GM23248 (cell line): Measurements from ENCODE around the gene PCBD1. TPM values are rescaled to one million over a fixed set of nuclear protein-coding genes. Genes with fewer than 3 reads are reported as not detected.

Source experiments
- DNase-seq: peaks from one replicate; pipeline ENCODE4 v3.0.0-alpha.2; 2015
- H2AFZ ChIP-seq: fragments of 200-600 bp; sonication (generic); 2 replicates; pipeline ENCODE4 v1.6.1; 2016; ENCODE audit warnings: antibody characterized with exemption
- H3F3A ChIP-seq: fragments of 200-600 bp; sonication (generic); 2 replicates; pipeline ENCODE4 v1.6.1; 2016; ENCODE audit warnings: mild to moderate bottlenecking, antibody characterized with exemption, mixed run types; ENCODE audit not compliant: insufficient read depth
- H3K27ac ChIP-seq: fragments of 200-600 bp; sonication (generic); 2 replicates; pipeline ENCODE4 v1.5.1; 2016; ENCODE audit warnings: mild to moderate bottlenecking
- H3K27me3 ChIP-seq: fragments of 200-600 bp; sonication (generic); replicated peaks from 2 replicates; pipeline ENCODE4 v1.6.1; 2016; ENCODE audit warnings: mild to moderate bottlenecking; ENCODE audit not compliant: insufficient read depth
- H3K36me3 ChIP-seq: fragments of 200-600 bp; sonication (generic); 2 replicates; pipeline ENCODE4 v1.6.1; 2016; ENCODE audit warnings: low read depth, mild to moderate bottlenecking
- H3K4me1 ChIP-seq: fragments of 200-600 bp; sonication (generic); 2 replicates; pipeline ENCODE4 v1.6.1; 2016; ENCODE audit warnings: mild to moderate bottlenecking; ENCODE audit not compliant: insufficient read depth
- H3K4me2 ChIP-seq: fragments of 200-600 bp; sonication (generic); one replicate; pipeline ENCODE4 v1.6.1; 2016; ENCODE audit warnings: mild to moderate bottlenecking; ENCODE audit not compliant: unreplicated experiment
- H3K4me3 ChIP-seq: fragments of 200-600 bp; sonication (generic); 2 replicates; pipeline ENCODE4 v1.5.1; 2016; ENCODE audit warnings: mild to moderate bottlenecking
- H3K79me2 ChIP-seq: fragments of 200-600 bp; sonication (generic); 2 replicates; pipeline ENCODE4 v1.6.1; 2016; ENCODE audit warnings: mild to moderate bottlenecking; ENCODE audit not compliant: insufficient read depth
- H3K9ac ChIP-seq: fragments of 200-600 bp; sonication (generic); 2 replicates; pipeline ENCODE4 v1.6.1; 2016; ENCODE audit warnings: mild to moderate bottlenecking
- H3K9me2 ChIP-seq: fragments of 200-600 bp; sonication (generic); 2 replicates; pipeline ENCODE4 v1.6.1; 2016; ENCODE audit warnings: mixed run types, mild to moderate bottlenecking, moderate library complexity; ENCODE audit not compliant: insufficient read depth
- H3K9me3 ChIP-seq: fragments of 200-600 bp; sonication (generic); one replicate; pipeline ENCODE4 v1.6.1; 2017; ENCODE audit warnings: low read depth
- H4K20me1 ChIP-seq: fragments of 200-600 bp; sonication (generic); 2 replicates; pipeline ENCODE4 v1.6.0; 2016; ENCODE audit not compliant: insufficient read depth
- EZH2 ChIP-seq: fragments of 200-600 bp; sonication (generic); IDR thresholded peaks from 2 replicates; pipeline ENCODE4 v1.6.1; 2018; ENCODE audit warnings: antibody characterized with exemption, mild to moderate bottlenecking; ENCODE audit not compliant: insufficient read depth, poor library complexity, severe bottlenecking
- EZH2phosphoT487 ChIP-seq: fragments of 200-600 bp; sonication (generic); IDR thresholded peaks from 2 replicates; pipeline ENCODE4 v1.6.1; 2018; ENCODE audit warnings: antibody characterized with exemption, moderate library complexity, mild to moderate bottlenecking, low read depth; ENCODE audit not compliant: insufficient read depth
- WGBS, 2 experiments: methylation state at CpG; one replicate each; pipeline ENCODE4 v1.1.6; 2015 to 2017; ENCODE audit warnings: low lambda C conversion rate in 2 of 2, low coverage in 1 of 2; ENCODE audit errors: missing lambda C conversion rate in 2 of 2; 5-methylcytosine and 5-hydroxymethylcytosine counted together
- in situ Hi-C: fragments of 300-500 bp; cut with MboI; formaldehyde crosslinking; loops from 2 replicates; pipeline ENCODE4 v1.15.0; 2020
- polyA plus RNA-seq: library from polyadenylated mRNA; unstranded; fragments of >200 nt; fragmentation: Nextera tagmentation; extraction: Ambion mirVana; gene quantifications from 2 replicates; pipeline ENCODE4 v1.2.1, GENCODE V29; 2016
- total RNA-seq: library from RNA; depleted of rRNA; stranded (reverse); fragments of >200 nt; shearing (Covaris generic); gene quantifications from 2 replicates; pipeline ENCODE4 v1.2.3, GENCODE V29; 2014

PCBD1 gene
- total and polyA plus RNA-seq, 2 experiments from 2014 or later, result 26.2 to 36.8 TPM

- DNase-seq, result peak; percentile 82
- TF ChIP-seq EZH2, result no peak
- no peak for TF ChIP-seq EZH2phosphoT487
- no peaks in the 10 kb centered on the region for H3K9me2 ChIP-seq
- peaks cover 15% of the 10 kb centered on the region for H3K36me3 ChIP-seq
- no peak overlapping the region for H3K27ac ChIP-seq
- H4K20me1 ChIP-seq, result no peaks in the 10 kb centered on the region
- no peaks in the 10 kb centered on the region for H3K79me2 ChIP-seq
- no peaks in the 10 kb centered on the region for H3K9me3 ChIP-seq
- H2AFZ ChIP-seq, result no peak overlapping the region
- H3K9ac ChIP-seq, result no peak overlapping the region
- no peak overlapping the region for H3K4me3 ChIP-seq
- 1 to 3% methylated on average over 4 of the region's 4 CpGs for WGBS, 2 experiments
- in situ Hi-C loops, result loop anchor here (5.0 to 10.0 kb wide), 2 partner anchors 68 to 335 kb away; no protein-coding TSS in a partner anchor
- H3K27me3 ChIP-seq, result no peaks in the 10 kb centered on the region
- peaks cover 15% of the 10 kb centered on the region; the same call in 1 of the 2 replicates for H3F3A ChIP-seq
- no peak overlapping the region for H3K4me2 ChIP-seq
- H3K4me1 ChIP-seq, result no peaks in the 10 kb centered on the region
Measured at GRCh38 chr10:70880077-70880534, 8.3 kb downstream of the PCBD1 start.

GRCh38 chr10:70879207-70879606 is 9.2 kb downstream of the PCBD1 start:
- Histone ChIP-seq H3K9me2 (no peaks in the 10 kb centered on the region), H3F3A (peaks cover 15% of the 10 kb centered on the region; the same call in 1 of the 2 replicates), H2AFZ (no peak overlapping the region), H3K4me1 (no peaks in the 10 kb centered on the region), H3K27me3 (no peaks in the 10 kb centered on the region), H3K9ac (no peak overlapping the region), H3K27ac (no peak overlapping the region; the same call in 1 of the 2 replicates), H4K20me1 (no peaks in the 10 kb centered on the region), H3K4me3 (no peak overlapping the region), H3K9me3 (no peaks in the 10 kb centered on the region), H3K36me3 (peaks cover 17% of the 10 kb centered on the region), H3K79me2 (no peaks in the 10 kb centered on the region), H3K4me2 (no peak overlapping the region)
- 9 to 17% methylated on average over 1 of the region's 1 CpG for WGBS, 2 experiments
- TF ChIP-seq EZH2phosphoT487 (no peak), EZH2 (no peak)
- peak; percentile 39 for DNase-seq
- in situ Hi-C loops, result no loop called here

GRCh38 chr10:70874061-70874460 is 14.3 kb downstream of the PCBD1 start:
- H3K36me3 ChIP-seq, result peaks cover 33% of the 10 kb centered on the region
- in situ Hi-C loops, result no loop called here

GRCh38 chr10:70872291-70872690 is 16.1 kb downstream of the PCBD1 start:
- Histone ChIP-seq H3F3A (no peaks in the 10 kb centered on the region), H3K9me2 (no peaks in the 10 kb centered on the region), H2AFZ (no peak overlapping the region), H3K79me2 (no peaks in the 10 kb centered on the region), H3K9ac (no peak overlapping the region), H3K36me3 (peaks cover 30% of the 10 kb centered on the region), H3K4me2 (no peak overlapping the region), H3K27ac (no peak overlapping the region), H3K27me3 (no peaks in the 10 kb centered on the region), H3K4me3 (no peak overlapping the region), H3K4me1 (no peaks in the 10 kb centered on the region), H4K20me1 (no peaks in the 10 kb centered on the region), H3K9me3 (no peaks in the 10 kb centered on the region)
- no peak for TF ChIP-seq EZH2
- TF ChIP-seq EZH2phosphoT487, result no peak
- no peak for DNase-seq
- in situ Hi-C loops, result no loop called here
- WGBS, 2 experiments, result 82 to 84% methylated on average over 7 of the region's 7 CpGs

More at GRCh38 chr10:70874061-70874460, 14.3 kb downstream of the PCBD1 start:
- no peaks in the 10 kb centered on the region for H3K9me2 ChIP-seq
- H3K9me3 ChIP-seq, result no peaks in the 10 kb centered on the region
- peaks cover 6% of the 10 kb centered on the region; the same call in 1 of the 2 replicates for H3F3A ChIP-seq
- no peak overlapping the region for H2AFZ ChIP-seq
- H3K79me2 ChIP-seq, result no peaks in the 10 kb centered on the region
- 88 to 92% methylated on average over 7 of the region's 7 CpGs for WGBS, 2 experiments
- no peak overlapping the region for H3K4me3 ChIP-seq
- H4K20me1 ChIP-seq, result no peaks in the 10 kb centered on the region
- H3K27me3 ChIP-seq, result no peaks in the 10 kb centered on the region
- no peak for TF ChIP-seq EZH2
- TF ChIP-seq EZH2phosphoT487, result no peak
- H3K4me1 ChIP-seq, result no peaks in the 10 kb centered on the region
- H3K9ac ChIP-seq, result no peak overlapping the region
- no peak for DNase-seq
- no peak overlapping the region for H3K4me2 ChIP-seq
- H3K27ac ChIP-seq, result no peak overlapping the region

GRCh38 chr10:70866424-70866823 is 21.9 kb downstream of the PCBD1 start:
- H3K27ac ChIP-seq, result no peak overlapping the region
- DNase-seq, result no peak
- H2AFZ ChIP-seq, result no peak overlapping the region
- H3K9me3 ChIP-seq, result no peaks in the 10 kb centered on the region
- no peaks in the 10 kb centered on the region for H4K20me1 ChIP-seq
- H3K9me2 ChIP-seq, result no peaks in the 10 kb centered on the region
- TF ChIP-seq EZH2 (no peak), EZH2phosphoT487 (no peak)
- no peaks in the 10 kb centered on the region for H3K27me3 ChIP-seq
- no peak overlapping the region for H3K4me3 ChIP-seq
- H3K36me3 ChIP-seq, result peaks cover 7% of the 10 kb centered on the region
- 85 to 86% methylated on average over 4 of the region's 4 CpGs for WGBS, 2 experiments
- in situ Hi-C loops, result no loop called here
- no peaks in the 10 kb centered on the region for H3F3A ChIP-seq
- H3K79me2 ChIP-seq, result no peaks in the 10 kb centered on the region
- no peak overlapping the region for H3K9ac ChIP-seq
- no peak overlapping the region for H3K4me2 ChIP-seq
- no peaks in the 10 kb centered on the region for H3K4me1 ChIP-seq
